ENCODE measurements around the gene ULK4.
A peak's percentile ranks its signal among the peaks of the same experiment; 100 is the strongest.

ULK4 gene

DNA sequence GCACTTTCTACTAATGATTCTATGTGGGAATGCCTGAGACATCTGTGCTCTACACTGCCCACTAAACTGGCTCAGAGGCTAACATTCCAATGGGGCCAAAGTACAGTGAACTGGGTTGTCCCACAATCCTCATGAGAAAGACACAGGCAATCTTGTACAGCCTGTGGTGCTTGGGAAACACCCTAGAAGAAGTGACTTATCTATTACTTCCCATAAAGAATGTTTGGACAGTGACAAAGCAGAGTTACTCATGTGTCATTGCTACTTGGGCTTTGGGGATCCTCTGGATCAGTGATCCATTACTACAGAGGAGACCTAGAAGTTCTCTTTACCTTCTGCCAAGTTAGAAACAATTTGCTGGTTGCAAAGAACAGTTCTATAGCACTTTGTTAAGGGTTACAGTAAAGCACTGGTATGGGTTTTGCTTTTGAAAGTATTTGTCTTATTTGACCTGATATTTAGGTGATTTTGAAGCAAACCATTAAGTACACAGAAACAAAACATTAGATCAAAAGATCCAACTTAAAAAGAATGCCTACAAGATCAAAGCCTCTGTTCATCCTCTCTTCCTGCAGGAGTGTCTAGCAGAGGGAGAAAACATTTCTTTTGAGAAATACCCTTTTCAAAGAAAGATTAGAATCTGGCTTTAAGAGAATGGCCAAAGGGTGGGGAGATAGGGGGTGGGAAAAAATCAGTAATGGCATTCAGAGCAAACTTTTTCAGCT, 686.8 kb downstream of the ULK4 start:
- Histone ChIP-seq H3K4me3 (ENCODE audit: low read depth, low read length) (no peak overlapping the region), H3K27me3 (replicated peaks) (no peaks in the 10 kb centered on the region), H3K36me3 (replicated peaks) (no peaks in the 10 kb centered on the region), H3K27ac (peak overlapping the region; percentile 55)
- peak; percentile 94 for DNase-seq
- no peak for TF ChIP-seq CTCF (IDR thresholded peaks at IDR 0.05; ENCODE audit: low read depth, low read length, missing control alignments)
- in situ Hi-C loops (cut with HindIII; ENCODE audit: low pct_ligation_motif_present, low sequenced_read_pairs) = no loop called here

- Histone ChIP-seq H3K27ac (no peak overlapping the region), H3K27me3 (replicated peaks) (no peaks in the 10 kb centered on the region), H3K36me3 (replicated peaks) (no peaks in the 10 kb centered on the region), H3K4me3 (ENCODE audit: low read depth, low read length) (no peak overlapping the region)
- DNase-seq = no peak
- TF ChIP-seq CTCF (IDR thresholded peaks at IDR 0.05; ENCODE audit: low read depth, low read length, missing control alignments) = no peak
- in situ Hi-C loops (cut with HindIII; ENCODE audit: low pct_ligation_motif_present, low sequenced_read_pairs) = no loop called here
These were observed 689.2 kb downstream of the ULK4 start for GRCh38 chr3:41272667-41273066.

GRCh38 chr3:41267975-41268640, 693.8 kb downstream of the ULK4 start:
- in situ Hi-C loops (cut with HindIII; ENCODE audit: low pct_ligation_motif_present, low sequenced_read_pairs) = no loop called here
- Histone ChIP-seq H3K4me3 (ENCODE audit: low read depth, low read length) (no peak overlapping the region), H3K27ac (peak overlapping the region; percentile 59), H3K36me3 (replicated peaks) (no peaks in the 10 kb centered on the region), H3K27me3 (replicated peaks) (no peaks in the 10 kb centered on the region)
- TF ChIP-seq CTCF (IDR thresholded peaks at IDR 0.05; ENCODE audit: low read depth, low read length, missing control alignments) = no peak
- peak; percentile 98 for DNase-seq

- in situ Hi-C loops (cut with HindIII; ENCODE audit: low pct_ligation_motif_present, low sequenced_read_pairs) = no loop called here
- Histone ChIP-seq H3K4me3 (ENCODE audit: low read depth, low read length) (no peak overlapping the region), H3K27me3 (replicated peaks) (no peaks in the 10 kb centered on the region), H3K27ac (peak overlapping the region; percentile 61), H3K36me3 (replicated peaks) (no peaks in the 10 kb centered on the region)
- DNase-seq = peak; percentile 87
- no peak for TF ChIP-seq CTCF (IDR thresholded peaks at IDR 0.05; ENCODE audit: low read depth, low read length, missing control alignments)
These were observed 696.1 kb downstream of the ULK4 start for GRCh38 chr3:41265823-41266273.

DNA sequence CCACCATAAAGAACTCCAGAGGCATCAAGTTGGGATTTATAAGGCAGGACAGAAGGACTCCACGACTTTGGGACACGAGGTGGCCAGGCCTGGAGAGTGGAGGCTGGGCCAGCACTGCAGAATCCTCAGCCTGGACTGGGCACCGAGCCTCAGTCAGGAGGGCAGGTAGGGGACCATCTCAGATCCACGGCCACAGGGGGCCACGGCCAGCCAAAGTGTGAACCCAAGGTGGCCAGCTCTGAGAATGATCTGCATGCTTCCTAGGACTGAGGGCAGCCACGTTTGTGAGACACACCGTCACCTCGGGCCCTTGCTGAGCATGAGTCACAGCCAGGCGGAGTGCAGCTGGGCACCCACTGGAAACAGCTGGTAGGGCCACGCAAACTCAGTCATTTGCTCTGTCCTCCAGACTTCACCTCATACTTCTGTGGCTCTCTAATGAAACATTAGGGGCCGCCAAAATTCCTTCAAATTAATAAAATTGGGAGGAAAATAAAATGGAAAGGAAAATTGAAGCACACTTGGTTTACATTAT, 696.8 kb downstream of the ULK4 start:
- TF ChIP-seq CTCF (IDR thresholded peaks at IDR 0.05; ENCODE audit: low read depth, low read length, missing control alignments) = no peak
- peak; percentile 61 for DNase-seq
- in situ Hi-C loops (cut with HindIII; ENCODE audit: low pct_ligation_motif_present, low sequenced_read_pairs) = no loop called here

More for the DNA sequence above, 696.8 kb downstream of the ULK4 start:
- H3K36me3 ChIP-seq (replicated peaks) = no peaks in the 10 kb centered on the region
- H3K4me3 ChIP-seq (ENCODE audit: low read depth, low read length) = no peak overlapping the region
- no peaks in the 10 kb centered on the region for H3K27me3 ChIP-seq (replicated peaks)
- peak overlapping the region; percentile 61 for H3K27ac ChIP-seq

Measured in brain microvascular endothelial cell (primary cell).